Activated CD4-positive, alpha-beta T cell treated with anti-CD3 and anti-CD28 coated beads, Interleukin-2, amount 50 U/mL, for 24 hours (primary cell): ENCODE measurements around the gene WEE2.
"Not testable (repeated sequence)": the region's sequence is repeated elsewhere in the genome, so short reads cannot be mapped to it uniquely, and the experiment has no call there.

Experiments
- DNase-seq, 2 donors: peaks; one replicate each; pipeline ENCODE4 v3.0.0-alpha.2; 2020; ENCODE audit warnings: low read depth in 1 of 2, low spot score in 1 of 2

Gene WEE2

DNA sequence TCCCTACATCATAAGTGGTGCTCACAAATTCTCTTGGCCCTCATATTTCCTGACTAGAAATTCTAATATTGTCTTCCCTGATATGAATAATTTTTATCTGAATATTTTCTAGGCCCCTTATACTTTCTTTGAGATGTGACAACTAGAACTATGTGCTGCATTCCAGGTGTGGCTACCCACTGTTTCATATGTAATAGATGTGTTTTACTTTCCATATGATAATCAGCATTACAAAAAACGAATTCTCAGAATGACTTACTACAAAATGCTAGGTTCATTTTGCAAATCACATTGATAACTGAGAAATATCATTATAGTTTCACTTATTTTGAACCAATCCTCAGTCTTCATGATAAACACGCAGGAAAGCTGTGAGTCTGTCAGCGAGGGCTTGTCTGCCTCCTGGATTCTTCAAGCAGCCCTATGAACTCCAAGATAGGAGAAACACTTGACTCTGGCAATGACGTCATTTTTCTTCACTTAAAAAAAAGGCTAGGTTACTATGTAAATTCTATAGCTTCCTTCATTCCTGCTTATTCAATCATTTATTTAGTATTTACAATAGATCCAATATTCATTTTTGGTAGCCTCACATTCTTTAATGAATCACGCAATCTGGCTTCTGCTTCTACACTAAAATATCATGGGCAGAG is 4.6 kb downstream of the WEE2 start:
- no peak for DNase-seq

GRCh38 chr7:141713890-141714289 is 5.7 kb downstream of the WEE2 start:
- DNase-seq, result no peak

GRCh38 chr7:141714571-141714970 is 6.4 kb downstream of the WEE2 start:
- DNase-seq, result no peak

DNA sequence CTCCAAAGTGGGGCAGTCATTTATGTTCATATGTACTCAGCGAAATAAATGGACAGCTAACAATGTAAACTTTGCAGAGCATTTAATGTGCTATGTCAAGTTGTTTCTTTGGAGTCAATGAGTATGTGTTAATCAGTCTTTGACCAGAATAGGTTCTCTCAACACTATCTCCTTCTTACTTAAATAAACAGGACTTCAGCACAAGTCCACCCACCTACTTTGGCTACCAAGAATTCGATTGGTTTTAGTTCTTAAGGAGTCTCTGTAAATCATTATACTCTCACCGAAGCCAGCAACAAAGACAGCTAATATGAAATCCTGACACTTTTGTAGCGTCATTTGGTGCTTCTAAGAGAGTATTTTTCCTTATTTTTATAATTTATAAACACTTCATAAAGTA is 6.9 kb downstream of the WEE2 start:
- no peak for DNase-seq

GRCh38 chr7:141715794-141716689 is 7.9 kb downstream of the WEE2 start:
- DNase-seq, result no peak

GRCh38 chr7:141717450-141717849 is 9.3 kb downstream of the WEE2 start:
- no peak for DNase-seq

DNA sequence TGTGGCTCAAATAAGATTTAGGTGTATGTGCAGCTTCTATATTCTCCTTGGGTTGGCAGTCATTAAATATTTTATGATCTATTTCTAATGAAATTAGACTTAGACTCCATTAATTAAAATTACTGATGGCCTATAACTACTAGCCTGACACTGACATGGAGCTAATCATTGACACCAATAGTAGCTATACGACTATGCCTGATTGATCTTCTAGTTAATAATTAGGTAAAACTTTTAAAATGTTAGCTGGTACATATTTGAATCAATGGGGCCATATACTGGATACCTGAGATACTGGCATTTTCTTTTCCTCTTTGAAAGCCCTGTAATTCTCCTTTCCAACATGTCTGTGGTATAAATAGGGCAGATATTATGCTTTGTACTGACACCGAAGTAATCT is 14.4 kb downstream of the WEE2 start:
- no peak for DNase-seq

DNA sequence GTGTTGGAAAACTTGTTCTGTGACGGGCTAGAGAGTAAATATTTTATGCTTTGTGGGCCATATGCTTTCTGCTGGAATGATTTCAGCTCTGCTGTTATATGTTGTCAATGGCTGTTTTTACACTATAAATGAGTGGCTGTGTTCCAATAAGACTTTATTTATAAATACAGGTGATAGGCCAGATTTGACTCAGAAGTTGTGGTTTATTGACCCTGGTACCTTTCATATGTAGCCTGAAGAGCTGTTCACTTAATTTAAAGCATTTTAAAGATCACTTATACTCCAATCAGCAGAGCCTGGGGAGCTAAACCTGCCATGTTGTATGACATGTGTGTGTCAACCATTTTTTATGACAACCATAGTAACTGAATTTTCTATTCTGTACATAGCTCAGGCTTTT is 20.9 kb downstream of the WEE2 start:
- DNase-seq, result no peak

GRCh38 chr7:141731476-141732149 is 23.5 kb downstream of the WEE2 start:
- DNase-seq, result no peak

DNA sequence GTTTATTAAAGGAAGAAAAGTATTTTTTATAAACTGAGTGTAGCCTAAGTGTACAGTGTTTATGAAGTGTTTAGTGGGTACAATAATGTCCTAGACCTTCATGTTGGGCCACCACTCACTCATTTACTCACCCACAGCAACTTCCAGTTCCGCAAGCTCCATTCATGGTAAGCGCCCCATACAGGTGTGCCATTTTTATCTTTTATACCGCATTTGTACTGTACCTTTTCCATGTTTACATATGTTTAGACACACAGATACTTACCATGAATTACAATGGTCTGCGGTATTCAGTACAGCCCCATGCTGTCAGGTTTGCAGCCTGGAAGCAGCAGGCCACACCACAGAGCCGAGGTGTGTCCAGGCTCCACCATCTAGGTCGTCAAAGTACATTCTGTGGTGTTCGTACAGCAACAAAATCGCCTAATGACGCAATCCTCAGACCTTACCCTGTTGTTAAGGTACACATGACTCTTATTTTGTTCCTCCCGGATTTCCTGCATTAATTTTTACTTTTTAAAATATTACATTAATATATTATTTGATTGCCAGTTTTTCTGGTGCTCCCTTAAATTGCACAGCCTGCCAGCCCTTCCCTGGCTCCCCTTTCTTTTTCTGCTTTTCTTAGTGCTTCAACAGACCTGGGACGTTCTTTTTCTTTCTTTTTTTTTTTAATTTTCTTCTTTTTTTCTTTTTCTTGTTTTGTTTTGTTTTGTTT is 29.1 kb downstream of the WEE2 start:
- no peak for DNase-seq

DNA sequence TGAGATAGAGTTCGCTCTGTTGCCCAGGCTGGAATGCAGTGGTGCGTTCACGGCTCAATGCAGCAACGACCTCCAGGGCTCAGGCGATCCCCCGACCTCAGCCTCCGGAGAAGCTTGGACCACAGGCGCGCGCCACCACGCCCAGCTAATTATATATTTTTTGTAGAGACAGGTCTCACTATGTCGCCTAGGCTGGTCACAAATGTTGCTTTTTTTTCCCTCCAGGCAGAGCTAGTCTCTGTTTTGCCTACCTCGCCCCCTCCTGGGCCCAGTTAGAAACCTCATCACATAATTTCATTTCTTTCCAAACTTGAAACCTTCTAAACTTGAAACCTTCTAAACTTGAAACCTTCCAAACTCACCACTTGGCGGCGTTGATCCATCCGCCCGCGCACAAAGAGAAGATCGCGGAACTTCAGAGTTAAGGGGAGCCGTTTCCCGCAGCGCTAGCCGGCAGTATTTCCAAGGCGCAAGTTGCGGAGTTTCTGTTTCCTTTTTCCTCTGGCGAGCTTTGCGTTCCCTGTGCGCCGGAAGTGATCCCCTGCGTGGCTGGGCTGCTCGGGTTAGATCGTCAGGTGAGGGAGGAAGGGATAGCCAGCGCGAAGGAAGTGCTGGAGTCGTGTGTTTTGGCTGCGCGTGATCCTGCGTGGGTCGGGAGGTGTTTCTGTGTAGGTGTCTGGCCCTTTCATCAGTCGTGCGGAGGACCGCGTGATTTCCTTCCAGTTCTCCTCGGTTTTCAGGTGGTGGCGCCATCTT is 29.9 kb downstream of the WEE2 start, which contains the start of gene SSBP1:
Gene SSBP1 (plus strand): TSS at position 523 of the 756 bp plus-strand sequence. CDS start 809 bp downstream, outside the sequence.
- peak; percentile 74 to 90 for DNase-seq

- DNase-seq, result no peak
Observed at GRCh38 chr7:141738592-141739013, 30.4 kb downstream of the WEE2 start.

GRCh38 chr7:141739250-141739649 is 31.1 kb downstream of the WEE2 start:
- DNase-seq, result no peak

- no peak for DNase-seq
Observed at GRCh38 chr7:141742229-141742628, 34.1 kb downstream of the WEE2 start.

- DNase-seq, result no peak
Observed at GRCh38 chr7:141744131-141744530, 36.0 kb downstream of the WEE2 start.

- no peak for DNase-seq
Observed at GRCh38 chr7:141748396-141748795, 40.2 kb downstream of the WEE2 start.

GRCh38 chr7:141751904-141752303 is 43.8 kb downstream of the WEE2 start:
- not testable (repeated sequence) for DNase-seq

DNA sequence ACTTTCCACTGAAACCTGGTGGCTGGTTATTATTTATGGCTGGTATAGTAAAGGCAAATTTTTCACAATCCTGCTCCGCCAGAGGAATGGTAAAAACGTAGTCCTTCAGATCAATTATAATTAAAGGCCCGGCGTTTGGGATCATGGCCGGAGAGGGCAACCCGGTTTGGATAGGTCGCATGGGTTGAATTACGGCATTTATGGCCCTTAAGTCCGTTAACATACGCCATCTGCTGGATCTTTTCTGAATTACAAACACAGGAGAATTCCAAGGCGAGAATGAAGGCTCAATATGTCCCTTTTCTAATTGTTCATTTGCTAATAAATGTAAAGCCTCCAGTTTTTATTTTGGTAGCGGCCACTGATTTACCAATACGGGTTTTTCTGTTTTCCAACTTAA is 44.5 kb downstream of the WEE2 start:
- DNase-seq, result no peak

- no peak for DNase-seq
Observed at GRCh38 chr7:141754939-141755338, 46.8 kb downstream of the WEE2 start.

DNA sequence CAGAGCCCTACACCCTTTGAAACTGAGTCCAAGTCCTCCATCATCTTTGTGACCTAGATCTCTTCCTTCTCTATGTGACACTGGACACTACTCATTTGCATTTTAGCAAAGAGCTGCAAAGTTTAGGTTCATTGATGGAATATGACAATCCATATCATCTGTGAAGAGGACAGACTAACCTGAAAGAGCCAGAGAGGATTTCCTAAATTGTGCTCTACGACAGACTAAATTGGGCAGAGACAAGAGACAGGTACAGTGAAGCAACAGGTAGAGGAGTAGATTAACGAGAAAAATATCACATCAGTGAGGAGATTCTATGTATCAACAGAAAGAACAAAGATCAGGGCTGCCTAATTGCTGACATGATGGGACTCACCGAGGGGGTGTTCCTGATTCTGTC is 55.6 kb downstream of the WEE2 start, which contains the start of gene TAS2R3:
Gene TAS2R3 (plus strand): TSS at position 301 of the 400 bp plus-strand sequence. CDS start 62 bp downstream, at position 363.
- DNase-seq, result no peak
